CD4-positive, CD25-positive, alpha-beta regulatory T cell (primary cell): ENCODE results near the gene TMEM139. TPM values are rescaled to one million over a fixed set of nuclear protein-coding genes. Genes with fewer than 3 reads are reported as not detected.

Experiments used
- ATAC-seq, 2 donors: fragments of 150-1000 bp; cut with Tn5 transposase; one replicate each; pipeline ENCODE4 v1.10.0; 2021; ENCODE audit warnings: low read depth in 2 of 2, moderate number of reproducible peaks in 2 of 2, moderate library complexity in 1 of 2
- DNase-seq, 3 donors: peaks; one replicate each; pipeline versions ENCODE4 v3.0.0 to v3.0.0-alpha.2; 2012 to 2022; ENCODE audit warnings: mixed read lengths in 1 of 3
- H3K27ac ChIP-seq: one replicate; pipeline ENCODE4 v1.7.0; 2013; ENCODE audit warnings: mild to moderate bottlenecking, low read length; ENCODE audit not compliant: insufficient read depth, poor library complexity, severe bottlenecking
- H3K27me3 ChIP-seq: one replicate; pipeline ENCODE4 v1.7.0; 2013; ENCODE audit warnings: low read length; ENCODE audit not compliant: control insufficient read depth, insufficient read depth
- H3K36me3 ChIP-seq: one replicate; pipeline ENCODE4 v1.7.0; 2013; ENCODE audit warnings: mild to moderate bottlenecking, low read length, moderate library complexity; ENCODE audit not compliant: control insufficient read depth, insufficient read depth
- H3K4me1 ChIP-seq: 2 replicates; pipeline ENCODE4 v1.7.0; 2013; ENCODE audit warnings: mild to moderate bottlenecking, low read length; ENCODE audit not compliant: insufficient read depth, control insufficient read depth, poor library complexity, severe bottlenecking
- H3K4me3 ChIP-seq: one replicate; pipeline ENCODE4 v1.7.0; 2013; ENCODE audit warnings: low read depth, mild to moderate bottlenecking, low read length, moderate library complexity
- H3K9me3 ChIP-seq, 2 experiments: 1 replicate in 1 of 2; 2 replicates in 1 of 2; pipeline ENCODE4 v1.7.0; 2013; ENCODE audit warnings: low read length in 2 of 2, mild to moderate bottlenecking in 1 of 2, moderate library complexity in 1 of 2; ENCODE audit not compliant: control insufficient read depth in 2 of 2
- H3K27ac Mint-ChIP-seq, 3 donors: one replicate each; pipeline ENCODE4 v1.8.0; 2020 to 2022; ENCODE audit warnings: mild to moderate bottlenecking in 3 of 3, mixed read lengths in 3 of 3, moderate library complexity in 2 of 3
- H3K27me3 Mint-ChIP-seq: one replicate; pipeline ENCODE4 v1.8.0; 2022; ENCODE audit warnings: mild to moderate bottlenecking, mixed read lengths
- H3K36me3 Mint-ChIP-seq: one replicate; pipeline ENCODE4 v1.8.0; 2020; ENCODE audit warnings: mixed read lengths
- H3K4me1 Mint-ChIP-seq, 4 donors: one replicate each; pipeline ENCODE4 v1.8.0; 2020 to 2022; ENCODE audit warnings: mixed read lengths in 4 of 4, mild to moderate bottlenecking in 1 of 4
- H3K4me3 Mint-ChIP-seq, 4 donors: one replicate each; pipeline ENCODE4 v1.8.0; 2020 to 2022; ENCODE audit warnings: mild to moderate bottlenecking in 4 of 4, mixed read lengths in 4 of 4, moderate library complexity in 3 of 4
- H3K9me3 Mint-ChIP-seq, 7 donors: one replicate each; pipeline ENCODE4 v1.8.0; 2020 to 2022; ENCODE audit warnings: mixed read lengths in 7 of 7, mild to moderate bottlenecking in 3 of 7, moderate library complexity in 2 of 7
- polyA plus RNA-seq, 4 donors: library from polyadenylated mRNA; unstranded; fragments of 300-500 nt; fragmentation: Illumina TruSeq; gene quantifications; one replicate each; pipeline ENCODE4 v1.2.3, GENCODE V29; 2021
- total RNA-seq: library from RNA; stranded (reverse); gene quantifications from one replicate; pipeline ENCODE4 v1.2.3, GENCODE V29; 2022

The TMEM139 gene
- total and polyA plus RNA-seq, 5 donors from 2014 or later = 0.75 to 1.3 (median 0.91) TPM

- Mint-ChIP-seq H3K36me3 (peaks cover 8% of the 10 kb centered on the region), H3K9me3 (peaks cover 0 to 17% (median 7%) of the 10 kb centered on the region in 7 donors), H3K27ac (peak overlapping the region in 2 of 3 donors; percentile 32 to 56), H3K4me1 (peaks cover 15 to 31% (median 30%) of the 10 kb centered on the region in 4 donors), H3K27me3 (peaks cover 37% of the 10 kb centered on the region), H3K4me3 (peak overlapping the region in 1 of 4 donors; percentile 13)
- peak; percentile 81 to 82 for ATAC-seq
- H3K4me3 ChIP-seq = no peak overlapping the region
- peak; percentile 57 to 90 (median 81) for DNase-seq
- no peak overlapping the region for H3K27ac ChIP-seq
- peaks cover 19 to 20% of the 10 kb centered on the region in 2 experiments for H3K9me3 ChIP-seq
- peaks cover 18% of the 10 kb centered on the region for H3K4me1 ChIP-seq
- peaks cover 8% of the 10 kb centered on the region for H3K27me3 ChIP-seq
- no peaks in the 10 kb centered on the region for H3K36me3 ChIP-seq
Observed at GRCh38 chr7:143240291-143241168, 44.2 kb upstream of the TMEM139 start.

- Histone ChIP-seq H3K27me3 (peaks cover 3% of the 10 kb centered on the region), H3K9me3 (peaks cover 1 to 2% of the 10 kb centered on the region in 2 experiments), H3K4me1 (peaks cover 35% of the 10 kb centered on the region), H3K36me3 (no peaks in the 10 kb centered on the region), H3K27ac (no peak overlapping the region), H3K4me3 (no peak overlapping the region)
- H3K27ac Mint-ChIP-seq = no peak overlapping the region
- ATAC-seq (no peak), DNase-seq (no peak)
- peaks cover 0 to 2% (median 1%) of the 10 kb centered on the region in 7 donors for H3K9me3 Mint-ChIP-seq
- no peaks in the 10 kb centered on the region for H3K36me3 Mint-ChIP-seq
- H3K4me3 Mint-ChIP-seq = no peak overlapping the region
- peaks cover 19% of the 10 kb centered on the region for H3K27me3 Mint-ChIP-seq
- peaks cover 25 to 49% (median 45%) of the 10 kb centered on the region in 4 donors for H3K4me1 Mint-ChIP-seq
Observed at GRCh38 chr7:143242306-143242705, 42.5 kb upstream of the TMEM139 start.

DNA sequence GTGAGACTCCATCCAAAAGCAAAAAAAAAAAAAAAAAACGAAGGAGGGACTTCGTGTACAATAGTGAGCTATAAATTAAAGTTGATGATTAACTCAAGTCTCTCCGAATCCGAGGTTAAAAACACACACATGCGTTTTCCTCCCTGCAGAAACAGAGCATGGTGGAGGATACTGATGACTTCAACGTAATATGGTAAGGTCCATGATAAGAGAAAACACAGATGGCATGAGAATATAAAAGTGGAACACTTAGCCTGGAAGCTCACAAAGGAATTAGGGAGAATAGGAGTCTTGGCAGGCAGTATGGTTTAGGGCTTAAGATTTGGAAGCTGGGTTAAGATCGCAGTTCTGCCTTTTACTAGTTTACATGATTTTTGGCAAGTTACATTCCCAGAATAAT is 41.6 kb upstream of the TMEM139 start:
- Mint-ChIP-seq H3K27ac (no peak overlapping the region), H3K27me3 (peaks cover 13% of the 10 kb centered on the region), H3K4me3 (no peak overlapping the region), H3K36me3 (peaks cover under 1% of the 10 kb centered on the region), H3K4me1 (peaks cover 28 to 56% (median 50%) of the 10 kb centered on the region in 4 donors), H3K9me3 (peaks cover 0 to 3% (median 0%) of the 10 kb centered on the region in 7 donors)
- no peak for ATAC-seq
- H3K4me3 ChIP-seq = no peak overlapping the region
- H3K27ac ChIP-seq = no peak overlapping the region
- peaks cover under 1% of the 10 kb centered on the region for H3K27me3 ChIP-seq
- no peaks in the 10 kb centered on the region for H3K36me3 ChIP-seq
- H3K9me3 ChIP-seq = no peaks in the 10 kb centered on the region
- H3K4me1 ChIP-seq = peaks cover 39% of the 10 kb centered on the region
- DNase-seq = no peak

GRCh38 chr7:143243614-143244013 is 41.1 kb upstream of the TMEM139 start:
- Histone ChIP-seq H3K27me3 (no peaks in the 10 kb centered on the region), H3K9me3 (peaks cover 0 to under 1% of the 10 kb centered on the region in 2 experiments), H3K4me1 (peaks cover 44% of the 10 kb centered on the region), H3K27ac (no peak overlapping the region), H3K4me3 (no peak overlapping the region), H3K36me3 (no peaks in the 10 kb centered on the region)
- Mint-ChIP-seq H3K27me3 (peaks cover 13% of the 10 kb centered on the region), H3K4me3 (no peak overlapping the region), H3K4me1 (peaks cover 28 to 61% (median 54%) of the 10 kb centered on the region in 4 donors), H3K27ac (peak overlapping the region in 2 of 3 donors; percentile 85), H3K9me3 (peaks cover 0 to 6% (median under 1%) of the 10 kb centered on the region in 7 donors), H3K36me3 (peaks cover 3% of the 10 kb centered on the region)
- no peak for ATAC-seq
- DNase-seq = no peak

DNA sequence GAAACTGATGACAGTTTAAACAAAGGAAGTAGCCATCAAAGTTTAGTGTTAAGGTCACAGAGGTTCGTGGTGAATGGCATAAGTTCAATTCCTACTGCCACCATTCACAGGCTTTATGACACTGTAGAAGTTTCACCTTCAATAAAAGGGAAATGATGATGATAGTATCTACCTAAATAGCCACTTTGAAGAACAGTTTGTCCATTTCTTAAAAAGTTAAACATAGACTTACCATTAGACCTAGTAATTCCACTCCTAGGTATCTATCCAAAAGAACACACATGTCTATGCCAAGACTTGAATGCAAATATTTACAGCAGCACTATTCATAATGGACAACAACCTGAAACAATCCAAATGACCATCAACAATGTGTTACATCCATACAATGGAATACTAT is 40.4 kb upstream of the TMEM139 start:
- no peaks in the 10 kb centered on the region for H3K27me3 ChIP-seq
- Mint-ChIP-seq H3K4me3 (peak overlapping the region in 2 of 4 donors; percentile 0 to 69), H3K27me3 (peaks cover 7% of the 10 kb centered on the region), H3K36me3 (peaks cover 6% of the 10 kb centered on the region), H3K27ac (peak overlapping the region in 2 of 3 donors; percentile 37 to 85), H3K9me3 (peaks cover 0 to 9% (median 1%) of the 10 kb centered on the region in 7 donors), H3K4me1 (peaks cover 28 to 68% (median 57%) of the 10 kb centered on the region in 4 donors)
- no peaks in the 10 kb centered on the region for H3K36me3 ChIP-seq
- no peak for ATAC-seq
- peak in 1 of 3 donors; percentile 36 for DNase-seq
- peaks cover 51% of the 10 kb centered on the region for H3K4me1 ChIP-seq
- H3K27ac ChIP-seq = no peak overlapping the region
- peaks cover 0 to 6% of the 10 kb centered on the region in 2 experiments for H3K9me3 ChIP-seq
- peak overlapping the region; percentile 59 for H3K4me3 ChIP-seq

- DNase-seq (peak in 1 of 3 donors; percentile 80), ATAC-seq (peak; percentile 70 to 72)
- peaks cover 59% of the 10 kb centered on the region for H3K4me1 ChIP-seq
- Mint-ChIP-seq H3K4me3 (peak overlapping the region; percentile 13 to 70 (median 60)), H3K27me3 (peaks cover 6% of the 10 kb centered on the region), H3K9me3 (peaks cover 0 to 13% (median 3%) of the 10 kb centered on the region in 7 donors), H3K4me1 (peaks cover 28 to 74% (median 63%) of the 10 kb centered on the region in 4 donors), H3K36me3 (peaks cover 6% of the 10 kb centered on the region), H3K27ac (peak overlapping the region; percentile 57 to 85 (median 84))
- H3K4me3 ChIP-seq = peak overlapping the region; percentile 59
- no peaks in the 10 kb centered on the region for H3K36me3 ChIP-seq
- H3K27me3 ChIP-seq = no peaks in the 10 kb centered on the region
- H3K27ac ChIP-seq = no peak overlapping the region
- H3K9me3 ChIP-seq = peaks cover 0 to 6% of the 10 kb centered on the region in 2 experiments
Observed at GRCh38 chr7:143245123-143245522, 39.6 kb upstream of the TMEM139 start.

- Mint-ChIP-seq H3K4me1 (peaks cover 30 to 90% (median 73%) of the 10 kb centered on the region in 4 donors), H3K4me3 (peak overlapping the region in 2 of 4 donors; percentile 23 to 63), H3K27ac (peak overlapping the region; percentile 27 to 85 (median 79)), H3K9me3 (peaks cover 0 to 17% (median 7%) of the 10 kb centered on the region in 7 donors), H3K36me3 (peaks cover 6% of the 10 kb centered on the region), H3K27me3 (no peaks in the 10 kb centered on the region)
- Histone ChIP-seq H3K36me3 (no peaks in the 10 kb centered on the region), H3K27me3 (no peaks in the 10 kb centered on the region), H3K9me3 (peaks cover 0 to 6% of the 10 kb centered on the region in 2 experiments), H3K4me1 (peaks cover 74% of the 10 kb centered on the region), H3K27ac (no peak overlapping the region), H3K4me3 (no peak overlapping the region)
- DNase-seq = no peak
- ATAC-seq = no peak
Observed at GRCh38 chr7:143247372-143247771, 37.4 kb upstream of the TMEM139 start.
